ENCODE measurements around the gene YEATS4.

The YEATS4 gene

DNA sequence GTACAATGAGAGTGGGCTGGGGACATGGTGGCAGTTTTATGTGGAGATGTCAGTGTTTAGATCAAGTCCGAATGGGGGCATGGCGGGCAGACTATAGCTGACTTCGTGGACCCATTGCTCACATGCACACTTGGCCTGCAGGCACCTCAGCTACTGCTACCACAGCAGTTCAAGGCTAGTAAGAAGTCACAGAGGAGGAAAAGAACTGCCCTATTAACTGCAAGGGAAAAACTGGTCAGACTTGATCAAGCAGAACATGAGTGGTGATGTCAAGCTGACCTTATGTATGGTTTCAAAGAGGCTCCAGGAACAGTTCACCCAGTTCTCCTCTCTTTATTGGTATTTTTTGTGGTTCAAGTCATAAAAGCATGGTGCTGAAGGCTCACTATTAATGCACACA, 80.5 kb downstream of the YEATS4 start:
- no peak for DNase-seq

Measured in activated T-cell treated with anti-CD3 and anti-CD28 coated beads, Interleukin-2, amount 50 U/mL, for 48 hours (primary cell).